ENCODE data around the gene AHDC1. TPM values are rescaled to one million over a fixed set of nuclear protein-coding genes. Genes with fewer than 3 reads are reported as not detected.

The AHDC1 gene
- total and polyA plus RNA-seq, 8 donors: 5.8 to 95.0 (median 19.7) TPM

GRCh38 chr1:27549807-27550408 is 54.0 kb downstream of the AHDC1 start:
- Histone ChIP-seq H3K27ac (peak overlapping the region in 2 of 5 donors; percentile 24 to 30), H3K9me3 (no peaks in the 10 kb centered on the region), H3K27me3 (no peaks in the 10 kb centered on the region), H3K36me3 (peaks cover 52 to 72% (median 67%) of the 10 kb centered on the region in 4 donors), H3K4me1 (peaks cover 17 to 39% (median 29%) of the 10 kb centered on the region in 4 donors), H3K4me3 (no peak overlapping the region)
- DNase-seq: no peak
- WGBS, 5 donors: 91 to 95% (median 92%) methylated on average over 26 to 38 of the region's 38 CpGs
- intact Hi-C loops (cut with DNase I; ENCODE audit: low total_unique reads): no loop called here
- TF ChIP-seq POLR2A (IDR thresholded peaks at IDR 0.05) (no peak), CTCF (IDR thresholded peaks at IDR 0.05) (no peak), EP300 (IDR thresholded peaks at IDR 0.05) (no peak), POLR2AphosphoS5 (IDR thresholded peaks at IDR 0.05) (no peak)

- H3K36me3 ChIP-seq: peaks cover 52 to 77% (median 67%) of the 10 kb centered on the region in 4 donors
- no peak for DNase-seq
- no peaks in the 10 kb centered on the region for H3K9me3 ChIP-seq
- peaks cover 19 to 39% (median 28%) of the 10 kb centered on the region in 4 donors for H3K4me1 ChIP-seq
- TF ChIP-seq EP300 (IDR thresholded peaks at IDR 0.05): no peak
- no peak for TF ChIP-seq POLR2AphosphoS5 (IDR thresholded peaks at IDR 0.05)
- no peak for TF ChIP-seq CTCF (IDR thresholded peaks at IDR 0.05)
- TF ChIP-seq POLR2A (IDR thresholded peaks at IDR 0.05): no peak
- 85 to 90% (median 89%) methylated on average over 37 to 45 of the region's 45 CpGs for WGBS, 5 donors
- H3K4me3 ChIP-seq: no peak overlapping the region
- H3K27me3 ChIP-seq: no peaks in the 10 kb centered on the region
- intact Hi-C loops (cut with DNase I; ENCODE audit: low total_unique reads): no loop called here
- H3K27ac ChIP-seq: peak overlapping the region in 2 of 5 donors; percentile 24 to 30
These were observed 54.9 kb downstream of the AHDC1 start for GRCh38 chr1:27548858-27549719.

- Histone ChIP-seq H3K27me3 (no peaks in the 10 kb centered on the region), H3K36me3 (peaks cover 52 to 77% (median 65%) of the 10 kb centered on the region in 4 donors), H3K4me3 (no peak overlapping the region), H3K4me1 (peaks cover 20 to 42% (median 32%) of the 10 kb centered on the region in 4 donors), H3K9me3 (no peaks in the 10 kb centered on the region), H3K27ac (peak overlapping the region in 2 of 5 donors; percentile 81 to 86)
- intact Hi-C loops (cut with DNase I; ENCODE audit: low total_unique reads): no loop called here
- DNase-seq: no peak
- TF ChIP-seq CTCF (IDR thresholded peaks at IDR 0.05) (no peak), POLR2AphosphoS5 (IDR thresholded peaks at IDR 0.05) (no peak), POLR2A (IDR thresholded peaks at IDR 0.05) (no peak), EP300 (IDR thresholded peaks at IDR 0.05) (no peak)
- WGBS, 5 donors: 92 to 95% (median 92%) methylated on average over 36 to 39 of the region's 39 CpGs
These were observed 55.6 kb downstream of the AHDC1 start for GRCh38 chr1:27548136-27548853.

All from stomach (tissue), 9 donors.